ENCODE measurements around the gene PCP2. TPM values are rescaled to one million over a fixed set of nuclear protein-coding genes. Genes with fewer than 3 reads are reported as not detected.

PCP2 gene
- total and polyA plus RNA-seq, 2 of the 13 experiments (the other 11 are each of a cell fraction or from before 2014, with no cell fraction given), result 0.62 TPM; not detected in 1

- TF ChIP-seq PHF20 (CRISPR knock-in tag; IDR thresholded peaks at IDR 0.05) (no peak; the same call in 1 of the 2 replicates), ZIK1 (CRISPR knock-in tag; IDR thresholded peaks at IDR 0.05; ENCODE audit: borderline replicate concordance, low read depth) (peak; percentile 94; the same call in 1 of the 2 replicates), AGO2 (optimal IDR thresholded peaks at IDR 0.05; ENCODE audit: low read depth, low read length) (no peak), TRAFD1 (CRISPR knock-in tag; IDR thresholded peaks at IDR 0.05; ENCODE audit: borderline replicate concordance) (no peak), MYNN (CRISPR knock-in tag; IDR thresholded peaks at IDR 0.05; ENCODE audit: low read depth) (no peak; the same call in 1 of the 2 replicates), ZNF44 (CRISPR knock-in tag; IDR thresholded peaks at IDR 0.05) (no peak), ZNF138 (CRISPR knock-in tag; IDR thresholded peaks at IDR 0.05; ENCODE audit: low read depth) (peak; percentile 78; the same call in 1 of the 2 replicates), HMG20B (CRISPR knock-in tag; conservative IDR thresholded peaks at IDR 0.05) (no peak), MEF2D (CRISPR knock-in tag; IDR thresholded peaks at IDR 0.05) (0 out of 2 replicates have a peak, but pooled peaks have one; percentile 38), DMAP1 (CRISPR knock-in tag; IDR thresholded peaks at IDR 0.05) (no peak), FOXA1 (IDR thresholded peaks at IDR 0.05) (no peak), FOXA1 (CRISPR knock-in tag; IDR thresholded peaks at IDR 0.05) (no peak), SIN3B (IDR thresholded peaks at IDR 0.05; ENCODE audit: low read length) (no peak), TAF15 (IDR thresholded peaks at IDR 0.05; ENCODE audit: low read depth, low read length, poor library complexity, severe bottlenecking) (no peak), GTF2F1 (IDR thresholded peaks at IDR 0.05; ENCODE audit: low read length) (no peak), KLF15 (CRISPR knock-in tag; IDR thresholded peaks at IDR 0.05; ENCODE audit: borderline replicate concordance) (peak; percentile 44; the same call in 1 of the 2 replicates), ELF3 (CRISPR knock-in tag; IDR thresholded peaks at IDR 0.05) (peak; percentile 67), MEIS2 (CRISPR knock-in tag; IDR thresholded peaks at IDR 0.05) (no peak), SALL1 (CRISPR knock-in tag; IDR thresholded peaks at IDR 0.05) (peak; percentile 81), CBX1 (IDR thresholded peaks at IDR 0.05; ENCODE audit: low read depth) (peak; percentile 70), ZNF790 (CRISPR knock-in tag; IDR thresholded peaks at IDR 0.05; ENCODE audit: borderline replicate concordance) (peak; percentile 58; the same call in 1 of the 2 replicates), ADNP (CRISPR knock-in tag; IDR thresholded peaks at IDR 0.05) (no peak), TFDP1 (CRISPR knock-in tag; IDR thresholded peaks at IDR 0.05; ENCODE audit: borderline replicate concordance) (peak; percentile 95), MTA1 (CRISPR knock-in tag; IDR thresholded peaks at IDR 0.05; ENCODE audit: borderline replicate concordance) (no peak), ZNF335 (CRISPR knock-in tag; IDR thresholded peaks at IDR 0.05) (no peak), ELK4 (CRISPR knock-in tag; IDR thresholded peaks at IDR 0.05; ENCODE audit: borderline replicate concordance) (no peak), XRCC5 (optimal IDR thresholded peaks at IDR 0.05; ENCODE audit: low read length) (no peak)
These were observed 3.3 kb upstream of the PCP2 start, which contains the start of gene STXBP2 (continued) for GRCh38 chr19:7636691-7637373.
